Chondrocyte (in vitro differentiated cells): Measurements from ENCODE around the gene FHIT. TPM values are rescaled to one million over a fixed set of nuclear protein-coding genes. Genes with fewer than 3 reads are reported as not detected.

Source experiments
- DNase-seq: peaks from one replicate; pipeline ENCODE4 v3.0.0; 2021; ENCODE audit warnings: mixed read lengths, low spot score
- H3K27ac Mint-ChIP-seq: one replicate; pipeline ENCODE4 v1.8.0; 2021; ENCODE audit warnings: mild to moderate bottlenecking, moderate library complexity, mixed read lengths; ENCODE audit not compliant: unreplicated experiment
- H3K27me3 Mint-ChIP-seq: 2 replicates; pipeline ENCODE4 v1.8.0; 2021; ENCODE audit warnings: low read depth, mixed read lengths
- H3K36me3 Mint-ChIP-seq: 2 replicates; pipeline ENCODE4 v1.8.0; 2021; ENCODE audit warnings: low read depth, mixed read lengths
- H3K4me1 Mint-ChIP-seq: 2 replicates; pipeline ENCODE4 v1.8.0; 2021; ENCODE audit warnings: low read depth, mild to moderate bottlenecking, mixed read lengths
- H3K4me3 Mint-ChIP-seq: one replicate; pipeline ENCODE4 v1.8.0; 2021; ENCODE audit warnings: mild to moderate bottlenecking, moderate library complexity, mixed read lengths; ENCODE audit not compliant: unreplicated experiment
- H3K9me3 Mint-ChIP-seq: 2 replicates; pipeline ENCODE4 v1.8.0; 2021; ENCODE audit warnings: low read depth, mixed read lengths
- CTCF ChIP-seq: fragments of 200-600 bp; sonication (generic); IDR thresholded peaks from 2 replicates; pipeline ENCODE4 v1.5.0; 2021; ENCODE audit warnings: antibody characterized with exemption, mild to moderate bottlenecking, moderate library complexity
- total RNA-seq: library from RNA; stranded (reverse); gene quantifications from 3 replicates; pipeline ENCODE4 v1.2.1, GENCODE V29; 2021

Gene FHIT
- total RNA-seq, 1 donor from 2014 or later: 3.8 TPM

GRCh38 chr3:60913474-60913873 lies 337.8 kb downstream of the FHIT start:
- no peaks in the 10 kb centered on the region for H3K27me3 Mint-ChIP-seq
- peaks cover 7% of the 10 kb centered on the region for H3K4me1 Mint-ChIP-seq
- TF ChIP-seq CTCF: no peak
- H3K4me3 Mint-ChIP-seq: no peak overlapping the region
- peaks cover 8% of the 10 kb centered on the region for H3K9me3 Mint-ChIP-seq
- no peak for DNase-seq
- H3K36me3 Mint-ChIP-seq: peaks cover 1% of the 10 kb centered on the region
- no peak overlapping the region for H3K27ac Mint-ChIP-seq

GRCh38 chr3:60912876-60913275 lies 338.4 kb downstream of the FHIT start:
- Mint-ChIP-seq H3K27me3 (no peaks in the 10 kb centered on the region), H3K27ac (no peak overlapping the region), H3K4me1 (peaks cover 7% of the 10 kb centered on the region), H3K4me3 (no peak overlapping the region), H3K36me3 (peaks cover 1% of the 10 kb centered on the region), H3K9me3 (peaks cover 8% of the 10 kb centered on the region)
- no peak for TF ChIP-seq CTCF
- no peak for DNase-seq

DNA sequence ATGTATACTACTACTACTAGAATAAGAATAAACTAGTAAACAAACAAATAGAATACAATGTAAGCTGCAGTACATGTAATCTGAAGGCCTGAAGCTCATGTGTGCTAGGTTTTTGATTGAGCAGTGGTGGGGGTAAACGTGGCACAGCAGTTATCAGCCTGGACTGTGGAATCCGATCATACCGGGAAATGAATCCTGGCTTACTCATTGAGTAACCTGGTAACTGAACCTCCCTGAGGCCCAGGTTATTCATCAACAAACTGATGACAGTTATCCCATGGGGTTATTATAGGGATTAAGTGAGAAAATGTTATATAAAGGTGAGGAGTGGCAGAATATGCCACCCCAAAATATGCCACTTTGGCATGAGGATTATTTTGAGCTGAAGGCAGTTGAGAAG lies 339.1 kb downstream of the FHIT start:
- Mint-ChIP-seq H3K4me3 (no peak overlapping the region), H3K27me3 (no peaks in the 10 kb centered on the region), H3K4me1 (peaks cover 7% of the 10 kb centered on the region), H3K9me3 (peaks cover 8% of the 10 kb centered on the region), H3K27ac (no peak overlapping the region), H3K36me3 (peaks cover 1% of the 10 kb centered on the region)
- TF ChIP-seq CTCF: no peak
- no peak for DNase-seq

GRCh38 chr3:60909526-60909925 lies 341.7 kb downstream of the FHIT start:
- peaks cover 8% of the 10 kb centered on the region for H3K9me3 Mint-ChIP-seq
- no peak overlapping the region for H3K4me3 Mint-ChIP-seq
- no peak overlapping the region for H3K27ac Mint-ChIP-seq
- H3K36me3 Mint-ChIP-seq: peaks cover 1% of the 10 kb centered on the region
- no peaks in the 10 kb centered on the region for H3K27me3 Mint-ChIP-seq
- DNase-seq: no peak
- no peaks in the 10 kb centered on the region for H3K4me1 Mint-ChIP-seq
- TF ChIP-seq CTCF: no peak

DNA sequence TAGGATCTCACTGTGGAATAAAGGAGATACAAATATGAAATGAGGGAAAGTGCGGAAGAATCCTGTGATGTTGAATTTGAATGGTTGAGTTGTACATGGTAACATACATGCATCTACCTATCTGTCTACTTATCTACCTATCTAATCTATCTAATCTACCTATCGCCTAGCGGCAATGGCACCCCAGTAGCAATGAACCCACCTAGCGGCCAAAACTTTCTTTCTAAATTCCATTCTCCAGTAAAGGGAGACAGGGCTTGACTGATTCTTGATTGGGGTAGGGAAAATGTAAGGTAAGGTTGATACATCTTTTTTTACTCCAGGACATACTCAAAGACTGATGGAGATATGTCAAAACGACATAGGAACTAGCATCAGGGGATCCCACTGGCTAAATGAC lies 345.0 kb downstream of the FHIT start:
- Mint-ChIP-seq H3K4me3 (no peak overlapping the region), H3K27ac (no peak overlapping the region), H3K4me1 (no peaks in the 10 kb centered on the region), H3K36me3 (no peaks in the 10 kb centered on the region), H3K9me3 (no peaks in the 10 kb centered on the region), H3K27me3 (no peaks in the 10 kb centered on the region)
- no peak for TF ChIP-seq CTCF
- DNase-seq: no peak
